Activated naive CD8-positive, alpha-beta T cell treated with anti-CD3 and anti-CD28 coated beads for 36 hours (primary cell): ENCODE measurements around the gene MTHFS. TPM values are rescaled to one million over a fixed set of nuclear protein-coding genes. Genes with fewer than 3 reads are reported as not detected.

Experiments used
- DNase-seq: peaks from one replicate; pipeline ENCODE4 v3.0.0; 2021
- H3K27ac Mint-ChIP-seq: one replicate; pipeline ENCODE4 v1.8.0; 2022; ENCODE audit warnings: mild to moderate bottlenecking, moderate library complexity, mixed read lengths
- H3K27me3 Mint-ChIP-seq: one replicate; pipeline ENCODE4 v1.8.0; 2022; ENCODE audit warnings: mild to moderate bottlenecking, mixed read lengths
- H3K36me3 Mint-ChIP-seq: one replicate; pipeline ENCODE4 v1.8.0; 2021; ENCODE audit warnings: mild to moderate bottlenecking, mixed read lengths
- H3K4me1 Mint-ChIP-seq: one replicate; pipeline ENCODE4 v1.8.0; 2021; ENCODE audit warnings: mixed read lengths
- H3K4me3 Mint-ChIP-seq: one replicate; pipeline ENCODE4 v1.8.0; 2022; ENCODE audit warnings: mild to moderate bottlenecking, moderate library complexity, mixed read lengths
- H3K9me3 Mint-ChIP-seq: one replicate; pipeline ENCODE4 v1.8.0; 2022; ENCODE audit warnings: mixed read lengths
- total RNA-seq, 2 experiments: library from RNA; stranded (reverse); gene quantifications; one replicate each; pipeline ENCODE4 v1.2.3, GENCODE V29; 2021

MTHFS gene
- total RNA-seq, 2 experiments from 2014 or later = 33.3 to 33.7 TPM

DNA sequence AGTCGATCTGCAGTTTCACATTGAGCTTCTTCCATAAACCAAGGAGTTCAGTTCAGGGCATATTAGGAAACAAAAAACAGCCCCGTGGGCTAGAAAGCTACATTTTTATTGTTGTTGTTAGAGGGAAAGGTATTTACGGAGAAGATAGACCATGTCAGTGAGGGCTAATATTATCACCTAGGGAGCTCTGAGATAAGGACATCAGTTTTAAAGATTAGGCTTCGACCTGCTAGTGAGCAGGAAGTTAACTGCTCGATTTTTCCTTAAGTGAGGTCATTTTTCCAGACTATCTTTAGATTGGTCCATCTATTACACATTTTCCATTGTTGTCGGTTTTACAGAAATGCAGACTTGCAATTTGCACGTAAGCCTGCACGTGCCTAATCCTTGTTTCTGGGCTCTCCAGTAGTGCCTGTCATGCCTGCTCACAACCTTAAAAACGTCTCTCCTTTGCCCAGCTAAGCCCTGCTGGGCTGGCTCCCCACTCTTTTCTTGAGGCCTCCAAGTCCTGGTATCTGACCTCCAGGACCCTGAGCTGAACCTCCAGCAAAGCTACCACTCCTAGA is 72.6 kb downstream of the MTHFS start:
- no peaks in the 10 kb centered on the region for H3K4me1 Mint-ChIP-seq
- H3K27me3 Mint-ChIP-seq = no peaks in the 10 kb centered on the region
- H3K36me3 Mint-ChIP-seq = peaks cover 9% of the 10 kb centered on the region
- no peak for DNase-seq
- peaks cover 14% of the 10 kb centered on the region for H3K9me3 Mint-ChIP-seq
- no peak overlapping the region for H3K27ac Mint-ChIP-seq
- no peak overlapping the region for H3K4me3 Mint-ChIP-seq

GRCh38 chr15:79820820-79821219 is 76.0 kb downstream of the MTHFS start:
- Mint-ChIP-seq H3K4me1 (no peaks in the 10 kb centered on the region), H3K4me3 (no peak overlapping the region), H3K9me3 (peaks cover 14% of the 10 kb centered on the region), H3K27ac (no peak overlapping the region), H3K36me3 (peaks cover 5% of the 10 kb centered on the region), H3K27me3 (no peaks in the 10 kb centered on the region)
- DNase-seq = no peak

- H3K27me3 Mint-ChIP-seq = no peaks in the 10 kb centered on the region
- H3K9me3 Mint-ChIP-seq = peaks cover 14% of the 10 kb centered on the region
- no peak for DNase-seq
- no peak overlapping the region for H3K4me3 Mint-ChIP-seq
- H3K27ac Mint-ChIP-seq = no peak overlapping the region
- H3K4me1 Mint-ChIP-seq = no peaks in the 10 kb centered on the region
- H3K36me3 Mint-ChIP-seq = peaks cover 5% of the 10 kb centered on the region
These were observed 76.6 kb downstream of the MTHFS start for GRCh38 chr15:79820176-79820575.

DNA sequence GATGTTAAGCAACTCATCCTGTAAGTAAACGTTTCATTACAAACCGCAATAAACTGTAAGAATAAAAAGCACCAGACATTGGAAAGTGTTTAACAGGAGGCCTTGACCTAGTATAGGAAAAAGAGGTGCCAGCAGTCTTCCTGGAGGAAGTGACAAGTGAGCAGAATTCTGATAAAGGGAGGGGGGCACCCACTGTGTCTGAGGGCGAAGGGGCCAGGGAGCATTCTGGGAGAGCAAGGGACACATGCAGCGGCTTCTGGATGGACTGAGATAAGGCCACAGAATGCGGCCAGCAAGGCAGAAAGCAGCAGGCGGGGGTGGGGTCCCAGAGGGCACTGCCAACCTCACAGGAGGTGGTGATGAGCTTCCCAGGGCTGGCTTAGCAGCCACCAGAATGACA is 80.2 kb downstream of the MTHFS start:
- Mint-ChIP-seq H3K36me3 (peaks cover 5% of the 10 kb centered on the region), H3K27ac (no peak overlapping the region), H3K4me3 (no peak overlapping the region), H3K27me3 (no peaks in the 10 kb centered on the region), H3K4me1 (no peaks in the 10 kb centered on the region), H3K9me3 (peaks cover 14% of the 10 kb centered on the region)
- DNase-seq = no peak

- Mint-ChIP-seq H3K27ac (no peak overlapping the region), H3K4me1 (no peaks in the 10 kb centered on the region), H3K36me3 (no peaks in the 10 kb centered on the region), H3K27me3 (no peaks in the 10 kb centered on the region), H3K4me3 (no peak overlapping the region), H3K9me3 (peaks cover 8% of the 10 kb centered on the region)
- no peak for DNase-seq
These were observed 81.3 kb downstream of the MTHFS start for GRCh38 chr15:79815468-79815867.

- H3K4me3 Mint-ChIP-seq = no peak overlapping the region
- no peak for DNase-seq
- H3K27ac Mint-ChIP-seq = no peak overlapping the region
- peaks cover 2% of the 10 kb centered on the region for H3K9me3 Mint-ChIP-seq
- no peaks in the 10 kb centered on the region for H3K4me1 Mint-ChIP-seq
- H3K27me3 Mint-ChIP-seq = no peaks in the 10 kb centered on the region
- H3K36me3 Mint-ChIP-seq = no peaks in the 10 kb centered on the region
These were observed 84.3 kb downstream of the MTHFS start for GRCh38 chr15:79812541-79812940.

DNA sequence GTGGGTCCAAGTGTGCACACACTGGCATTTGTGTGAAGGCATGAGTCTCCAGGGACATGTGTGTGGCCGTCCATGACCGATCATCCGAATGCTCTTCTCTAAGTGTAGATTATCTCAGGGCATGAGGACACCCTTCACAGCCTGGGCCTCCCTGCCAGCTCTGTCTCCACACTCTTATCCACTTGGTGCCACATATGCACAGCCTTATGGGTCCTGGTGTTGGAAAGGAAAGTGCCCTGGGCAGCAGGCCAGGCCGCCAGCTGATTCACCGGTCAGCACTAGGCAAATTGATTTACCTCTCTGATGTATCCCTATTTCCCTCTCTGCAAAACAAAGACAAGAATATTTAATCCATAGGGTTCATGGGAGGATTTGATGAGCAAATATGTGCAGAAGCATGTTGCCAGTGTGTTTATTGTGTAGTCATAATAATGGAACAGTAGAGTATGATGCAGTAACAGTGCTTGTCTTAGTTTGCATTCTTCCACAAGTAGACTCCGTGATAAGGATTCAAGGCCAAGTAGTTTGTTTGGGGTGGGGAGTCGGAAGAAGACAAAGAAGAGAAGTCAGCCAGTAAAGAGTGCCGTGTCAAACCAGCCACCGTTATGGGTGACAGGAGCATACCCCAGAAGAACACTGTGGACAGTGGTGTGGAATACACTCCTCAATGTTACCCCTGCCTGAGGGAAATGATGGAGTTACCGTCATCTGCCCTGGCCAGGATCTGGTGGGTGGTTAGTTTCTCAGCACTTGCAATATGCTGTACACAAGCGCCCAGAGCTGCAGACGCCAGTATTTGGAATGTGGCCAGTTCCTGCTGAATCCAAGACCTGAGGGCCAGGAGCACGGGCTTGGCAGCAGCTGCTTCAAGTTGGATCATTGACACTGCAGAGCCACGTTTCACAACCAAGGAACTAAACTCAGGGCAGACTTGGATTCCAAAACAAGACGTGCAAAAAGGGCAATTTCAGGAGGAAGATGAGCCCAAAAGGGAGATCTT is 85.1 kb downstream of the MTHFS start:
- no peak overlapping the region for H3K4me3 Mint-ChIP-seq
- no peaks in the 10 kb centered on the region for H3K36me3 Mint-ChIP-seq
- no peaks in the 10 kb centered on the region for H3K4me1 Mint-ChIP-seq
- peaks cover 2% of the 10 kb centered on the region for H3K9me3 Mint-ChIP-seq
- DNase-seq = no peak
- no peaks in the 10 kb centered on the region for H3K27me3 Mint-ChIP-seq
- H3K27ac Mint-ChIP-seq = no peak overlapping the region

DNA sequence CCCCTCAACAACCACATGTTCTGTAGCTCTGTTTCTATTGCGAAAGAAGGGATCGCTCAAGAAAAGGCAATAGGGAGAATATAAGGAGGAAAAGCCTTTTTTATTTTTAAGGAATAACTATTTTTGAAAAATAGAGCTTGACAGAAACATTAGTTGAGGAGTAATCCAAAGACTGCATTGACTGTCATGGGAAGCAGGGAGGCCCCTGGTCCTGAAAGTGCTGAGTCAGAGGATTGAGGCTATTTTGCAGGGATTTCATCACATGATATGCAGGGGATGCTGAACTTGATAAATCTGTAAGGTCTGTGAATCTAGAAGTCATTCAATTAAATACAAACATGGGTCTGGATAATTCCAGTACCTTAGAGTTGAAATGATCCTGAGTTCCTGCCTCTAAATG is 92.0 kb downstream of the MTHFS start:
- H3K4me3 Mint-ChIP-seq = no peak overlapping the region
- no peak overlapping the region for H3K27ac Mint-ChIP-seq
- H3K36me3 Mint-ChIP-seq = no peaks in the 10 kb centered on the region
- H3K27me3 Mint-ChIP-seq = peaks cover 5% of the 10 kb centered on the region
- no peak for DNase-seq
- H3K9me3 Mint-ChIP-seq = peaks cover 2% of the 10 kb centered on the region
- no peaks in the 10 kb centered on the region for H3K4me1 Mint-ChIP-seq

DNA sequence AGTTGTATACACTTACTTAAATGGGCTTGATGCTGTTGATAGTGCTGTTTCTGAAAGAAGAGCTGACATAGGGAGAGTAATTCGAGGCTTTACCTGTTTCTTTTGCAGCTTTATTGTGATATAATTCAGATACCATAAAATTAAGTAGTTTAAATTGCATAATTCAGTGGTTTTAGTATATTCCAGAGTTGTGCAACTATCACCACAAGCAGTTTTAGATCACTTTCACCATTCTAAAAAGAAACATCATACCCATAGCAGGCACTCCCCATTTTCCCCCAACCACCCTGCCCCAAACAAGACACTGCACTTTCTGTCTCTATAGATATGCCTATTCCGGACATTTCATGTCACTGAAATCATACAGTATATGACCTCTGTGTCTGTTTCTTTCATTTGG is 98.5 kb downstream of the MTHFS start:
- DNase-seq = no peak
- no peaks in the 10 kb centered on the region for H3K4me1 Mint-ChIP-seq
- no peaks in the 10 kb centered on the region for H3K36me3 Mint-ChIP-seq
- no peaks in the 10 kb centered on the region for H3K9me3 Mint-ChIP-seq
- no peak overlapping the region for H3K4me3 Mint-ChIP-seq
- no peaks in the 10 kb centered on the region for H3K27me3 Mint-ChIP-seq
- no peak overlapping the region for H3K27ac Mint-ChIP-seq

Other genes with a start within 250 kb of the MTHFS start
- 10 to 100 TPM; 91.4 to 94.3 TPM for gene BCL2A1, start 74.2 kb upstream of the MTHFS start, total RNA-seq
- gene ZFAND6, start 162.7 kb upstream of the MTHFS start, total RNA-seq = 10 to 100 TPM; 25.5 to 28.7 TPM